ENCODE data around the gene G3BP2. TPM values are rescaled to one million over a fixed set of nuclear protein-coding genes. Genes with fewer than 3 reads are reported as not detected.

The G3BP2 gene
- total and polyA plus RNA-seq, 9 of the 15 experiments (the other 6 are each of a cell fraction or from before 2014, with no cell fraction given) = 25.2 to 222 (median 130) TPM

GRCh38 chr4:75672461-75673026 lies 667 bp downstream of the G3BP2 start (continued):
- TF ChIP-seq RREB1 (CRISPR knock-in tag; IDR thresholded peaks at IDR 0.05) (no peak), ETV1 (tag; conservative IDR thresholded peaks at IDR 0.05; ENCODE audit: low read depth) (no peak), SPI1 (IDR thresholded peaks at IDR 0.05; ENCODE audit: borderline replicate concordance, low read depth, low read length) (0 out of 2 replicates have a peak, but pooled peaks have one; percentile 12), HMGN3 (IDR thresholded peaks at IDR 0.05; ENCODE audit: borderline replicate concordance, extremely low read depth, insufficient read length, low read depth, low read length) (no peak), ZSCAN29 (IDR thresholded peaks at IDR 0.05) (no peak; the same call in 1 of the 2 replicates), TEAD1 (CRISPR knock-in tag; IDR thresholded peaks at IDR 0.05) (peak in 1 of 2 experiments; percentile 75; a peak in 1 of 4 replicates), HNRNPLL (IDR thresholded peaks at IDR 0.05; ENCODE audit: low read depth, low read length, poor library complexity, severe bottlenecking) (peak; percentile 53), KDM1A (IDR thresholded peaks at IDR 0.05) (0 out of 4 replicates have a peak, but pooled peaks of 1 of the 2 experiments have one; percentile 35), RBBP5 (IDR thresholded peaks at IDR 0.05; ENCODE audit: borderline replicate concordance, insufficient read depth, low read length, poor library complexity, severe bottlenecking) (peak; percentile 66)

Measured in K562 (cell line).